ENCODE measurements around the gene ZP3. TPM values are rescaled to one million over a fixed set of nuclear protein-coding genes. Genes with fewer than 3 reads are reported as not detected.
A peak's percentile ranks its signal among the peaks of the same experiment; 100 is the strongest.

ZP3 gene
- 0.98 and 2.0 TPM in 2 replicates for total RNA-seq (2014; rRNA removed; shearing (Covaris generic))
- 0.48 and 0.57 TPM in 2 replicates for total RNA-seq (2022)
- percentile 25 among the genes with signal in this experiment for Bru-seq, nascent RNA
- percentile 27 among the genes with signal in this experiment for BruChase-seq, experiment 1, labeled RNA remaining after a 6-hour chase
- percentile 23 among the genes with signal in this experiment for BruChase-seq, experiment 2, labeled RNA remaining after a 2-hour chase
- long read RNA-seq, partial matches to known transcripts = 0 of 1 reads
- long read RNA-seq, other reads (novel, unspliced or antisense) = 1 of 1 reads

DNA sequence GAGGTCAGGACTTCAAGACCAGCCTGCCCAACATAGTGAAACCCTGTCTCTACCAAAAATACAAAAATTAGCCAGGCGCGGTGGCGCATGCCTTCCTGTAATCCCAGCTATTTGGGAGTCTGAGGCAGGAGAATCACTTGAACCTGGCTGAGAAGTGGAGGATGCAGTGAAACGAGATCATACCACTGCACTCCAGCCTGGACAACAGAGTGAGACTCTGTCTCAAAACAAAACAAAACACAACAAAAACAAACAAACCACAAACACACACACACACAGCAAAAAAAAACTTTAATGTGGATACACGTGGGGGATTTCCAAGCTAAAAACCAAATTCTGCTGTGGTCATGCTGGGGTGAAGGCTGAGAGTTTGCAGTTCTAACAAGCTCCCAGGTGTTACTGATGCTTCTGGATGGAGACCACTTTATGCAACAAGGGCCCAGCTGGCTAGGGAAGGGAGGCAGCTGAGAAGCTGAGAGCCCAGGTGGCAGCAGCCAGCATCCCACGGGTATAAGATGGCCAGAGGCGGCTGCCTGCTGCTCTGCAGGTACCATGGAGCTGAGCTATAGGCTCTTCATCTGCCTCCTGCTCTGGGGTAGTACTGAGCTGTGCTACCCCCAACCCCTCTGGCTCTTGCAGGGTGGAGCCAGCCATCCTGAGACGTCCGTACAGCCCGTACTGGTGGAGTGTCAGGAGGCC is at the start of gene ZP3:
Gene ZP3 (plus strand): TSS at position 538 of the 699 bp plus-strand sequence. CDS start 15 bp downstream, at position 553.
- Histone ChIP-seq H3K4me2 (ENCODE audit: low read length) (no peak within 1 kb of the TSS), H4K20me1 (ENCODE audit: insufficient read depth, low read length) (no peaks in the 10 kb centered on the region), H3K79me2 (ENCODE audit: insufficient read depth, low read depth, low read length) (no peaks in the 10 kb centered on the region), H3K36me3 (ENCODE audit: insufficient read depth, low read length) (no peaks in the 10 kb centered on the region), H3K9me3 (ENCODE audit: low read length) (no peaks in the 10 kb centered on the region), H3K4me3 (ENCODE audit: low read depth, low read length, poor library complexity, severe bottlenecking) (no peak within 1 kb of the TSS), H3K9me2 (ENCODE audit: insufficient read depth, low read length) (no peaks in the 10 kb centered on the region), H3K27ac (ENCODE audit: low read depth, low read length, poor library complexity, severe bottlenecking) (no peak within 1 kb of the TSS), H2AFZ (ENCODE audit: low read length) (no peak within 1 kb of the TSS), H3K4me1 (ENCODE audit: insufficient read depth, low read length, poor library complexity, severe bottlenecking) (no peaks in the 10 kb centered on the region)
- intact Hi-C loops (cut with micrococcal nuclease; ENCODE audit: unreplicated experiment) = no loop called here
- BruUV-seq (replicated peaks) = no TSS peak
- DNase-seq (ENCODE audit: low spot score) = peak; percentile 7
- no peak for TF ChIP-seq EZH2phosphoT487 (IDR thresholded peaks at IDR 0.05; ENCODE audit: borderline replicate concordance, low read depth, low read length)
- TF ChIP-seq, protein P1, sequence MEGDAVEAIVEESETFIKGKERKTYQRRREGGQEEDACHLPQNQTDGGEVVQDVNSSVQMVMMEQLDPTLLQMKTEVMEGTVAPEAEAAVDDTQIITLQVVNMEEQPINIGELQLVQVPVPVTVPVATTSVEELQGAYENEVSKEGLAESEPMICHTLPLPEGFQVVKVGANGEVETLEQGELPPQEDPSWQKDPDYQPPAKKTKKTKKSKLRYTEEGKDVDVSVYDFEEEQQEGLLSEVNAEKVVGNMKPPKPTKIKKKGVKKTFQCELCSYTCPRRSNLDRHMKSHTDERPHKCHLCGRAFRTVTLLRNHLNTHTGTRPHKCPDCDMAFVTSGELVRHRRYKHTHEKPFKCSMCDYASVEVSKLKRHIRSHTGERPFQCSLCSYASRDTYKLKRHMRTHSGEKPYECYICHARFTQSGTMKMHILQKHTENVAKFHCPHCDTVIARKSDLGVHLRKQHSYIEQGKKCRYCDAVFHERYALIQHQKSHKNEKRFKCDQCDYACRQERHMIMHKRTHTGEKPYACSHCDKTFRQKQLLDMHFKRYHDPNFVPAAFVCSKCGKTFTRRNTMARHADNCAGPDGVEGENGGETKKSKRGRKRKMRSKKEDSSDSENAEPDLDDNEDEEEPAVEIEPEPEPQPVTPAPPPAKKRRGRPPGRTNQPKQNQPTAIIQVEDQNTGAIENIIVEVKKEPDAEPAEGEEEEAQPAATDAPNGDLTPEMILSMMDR (conservative IDR thresholded peaks at IDR 0.05; ENCODE audit: low read length) = no peak
- POLR2A ChIA-PET = interaction anchor here (1.3 to 1.4 kb wide), 2 partner anchors 11 to 12 kb away, joined by 3 to 4 read pairs; no protein-coding TSS in a partner anchor
- CTCF ChIA-PET (ENCODE audit: unreplicated experiment) = no interaction called here

DNA sequence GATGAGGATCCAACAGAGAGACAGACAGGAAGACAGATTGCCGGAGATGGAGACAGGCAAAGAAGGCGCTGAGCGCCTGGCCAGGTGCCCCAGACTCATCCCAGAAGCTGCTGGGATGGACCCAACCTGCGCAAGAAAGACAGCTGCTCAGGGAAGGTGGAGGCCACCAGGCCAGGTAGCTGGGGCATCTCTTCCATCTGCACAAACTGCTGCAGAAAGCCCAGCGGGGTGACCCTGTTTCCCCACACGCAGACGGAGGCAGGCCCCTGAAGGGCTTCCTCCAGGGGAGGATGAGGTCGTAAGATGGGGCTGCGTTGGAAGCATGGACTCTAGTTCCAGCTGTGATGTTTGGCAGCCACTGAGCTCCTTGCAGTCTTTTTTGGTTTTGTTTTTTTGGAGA is 49.5 kb upstream of the ZP3 start:
- intact Hi-C loops (cut with micrococcal nuclease; ENCODE audit: unreplicated experiment) = no loop called here
- H4K20me1 ChIP-seq (ENCODE audit: insufficient read depth, low read length) = no peaks in the 10 kb centered on the region
- no peaks in the 10 kb centered on the region for H3K9me3 ChIP-seq (ENCODE audit: low read length)
- H3K4me1 ChIP-seq (ENCODE audit: insufficient read depth, low read length, poor library complexity, severe bottlenecking) = peaks cover 3% of the 10 kb centered on the region
- BruUV-seq (replicated peaks) = no TSS peak
- H2AFZ ChIP-seq (ENCODE audit: low read length) = no peak overlapping the region
- no peak overlapping the region for H3K4me3 ChIP-seq (ENCODE audit: low read depth, low read length, poor library complexity, severe bottlenecking)
- ChIA-PET CTCF (ENCODE audit: unreplicated experiment) (no interaction called here), POLR2A (interaction anchor here (0.7 kb wide), 1 partner anchor 179 kb away, joined by 3 read pairs; no protein-coding TSS in a partner anchor)
- H3K27ac ChIP-seq (ENCODE audit: low read depth, low read length, poor library complexity, severe bottlenecking) = no peak overlapping the region
- no peaks in the 10 kb centered on the region for H3K79me2 ChIP-seq (ENCODE audit: insufficient read depth, low read depth, low read length)
- no peaks in the 10 kb centered on the region for H3K36me3 ChIP-seq (ENCODE audit: insufficient read depth, low read length)
- no peak overlapping the region for H3K4me2 ChIP-seq (ENCODE audit: low read length)
- no peaks in the 10 kb centered on the region for H3K9me2 ChIP-seq (ENCODE audit: insufficient read depth, low read length)
- DNase-seq (ENCODE audit: low spot score) = no peak
- no peak for TF ChIP-seq EZH2phosphoT487 (IDR thresholded peaks at IDR 0.05; ENCODE audit: borderline replicate concordance, low read depth, low read length)
- TF ChIP-seq, protein P1 (conservative IDR thresholded peaks at IDR 0.05; ENCODE audit: low read length) = no peak

All from OCI-LY7 (cell line).